H9 (cell line): Measurements from ENCODE around the gene EXD2. TPM values are rescaled to one million over a fixed set of nuclear protein-coding genes. Genes with fewer than 3 reads are reported as not detected.

Experiments used
- DNase-seq: peaks from one replicate; pipeline ENCODE4 v3.0.0-alpha.2; 2017
- H2AFZ ChIP-seq: one replicate; pipeline ENCODE4 v1.6.1; 2013; ENCODE audit warnings: mild to moderate bottlenecking, low read length, control low read depth, moderate library complexity
- H2AK5ac ChIP-seq: 2 replicates; pipeline ENCODE4 v1.6.1; 2013; ENCODE audit warnings: low read length, control low read depth, mixed read lengths; ENCODE audit not compliant: insufficient read length
- H2BK120ac ChIP-seq: one replicate; pipeline ENCODE4 v1.6.1; 2013; ENCODE audit warnings: low read depth, mild to moderate bottlenecking, low read length, control low read depth, inconsistent platforms; ENCODE audit not compliant: poor library complexity, severe bottlenecking
- H2BK12ac ChIP-seq: 2 replicates; pipeline ENCODE4 v1.6.1; 2013; ENCODE audit warnings: low read length, control low read depth, mixed read lengths, low read depth; ENCODE audit not compliant: insufficient read length
- H2BK15ac ChIP-seq: 2 replicates; pipeline ENCODE4 v1.6.1; 2013; ENCODE audit warnings: low read depth, low read length, control low read depth
- H2BK20ac ChIP-seq: one replicate; pipeline ENCODE4 v1.6.1; 2013; ENCODE audit warnings: low read depth, mild to moderate bottlenecking, low read length, control low read depth, inconsistent platforms; ENCODE audit not compliant: poor library complexity, severe bottlenecking
- H2BK5ac ChIP-seq: 2 replicates; pipeline ENCODE4 v1.6.1; 2013; ENCODE audit warnings: low read length, control low read depth, mixed read lengths; ENCODE audit not compliant: insufficient read length
- H3K14ac ChIP-seq: 2 replicates; pipeline ENCODE4 v1.6.1; 2013; ENCODE audit warnings: low read length, control low read depth; ENCODE audit not compliant: insufficient read depth
- H3K18ac ChIP-seq: 2 replicates; pipeline ENCODE4 v1.6.1; 2013; ENCODE audit warnings: low read depth, mild to moderate bottlenecking, mixed read lengths, low read length, control low read depth; ENCODE audit not compliant: insufficient read length
- H3K23ac ChIP-seq: 2 replicates; pipeline ENCODE4 v1.6.1; 2013; ENCODE audit warnings: low read length, control low read depth, mixed read lengths, low read depth; ENCODE audit not compliant: insufficient read length
- H3K23me2 ChIP-seq: 2 replicates; pipeline ENCODE4 v1.6.1; 2013; ENCODE audit warnings: low read depth, mild to moderate bottlenecking, mixed read lengths, low read length, control low read depth; ENCODE audit not compliant: insufficient read length, poor library complexity, severe bottlenecking
- H3K27ac ChIP-seq: 2 replicates; pipeline ENCODE4 v1.5.1; 2013; ENCODE audit warnings: low read length, control low read depth, mixed read lengths, low read depth; ENCODE audit not compliant: insufficient read length
- H3K27me3 ChIP-seq: 2 replicates; pipeline ENCODE4 v1.6.1; 2013; ENCODE audit warnings: low read length, control low read depth, inconsistent platforms; ENCODE audit not compliant: insufficient read depth
- H3K4ac ChIP-seq: 2 replicates; pipeline ENCODE4 v1.6.1; 2013; ENCODE audit warnings: low read depth, mild to moderate bottlenecking, control low read depth, inconsistent platforms, low read length, moderate library complexity
- H3K4me1 ChIP-seq: 2 replicates; pipeline ENCODE4 v1.6.1; 2013; ENCODE audit warnings: low read length, control low read depth, inconsistent platforms; ENCODE audit not compliant: insufficient read depth
- H3K4me2 ChIP-seq: 2 replicates; pipeline ENCODE4 v1.6.1; 2013; ENCODE audit warnings: low read length, control low read depth, mixed read lengths; ENCODE audit not compliant: insufficient read length, insufficient read depth
- H3K56ac ChIP-seq: 2 replicates; pipeline ENCODE4 v1.6.1; 2013; ENCODE audit warnings: low read depth, mild to moderate bottlenecking, mixed read lengths, low read length, control low read depth; ENCODE audit not compliant: insufficient read length
- H3K79me1 ChIP-seq: 2 replicates; pipeline ENCODE4 v1.6.1; 2013; ENCODE audit warnings: low read depth, mild to moderate bottlenecking, moderate library complexity, low read length, control low read depth, inconsistent platforms; ENCODE audit not compliant: insufficient read depth, poor library complexity, severe bottlenecking
- H3K79me2 ChIP-seq: 2 replicates; pipeline ENCODE4 v1.6.1; 2013; ENCODE audit warnings: low read length, control low read depth, inconsistent platforms; ENCODE audit not compliant: insufficient read depth
- H3K9ac ChIP-seq: 2 replicates; pipeline ENCODE4 v1.6.1; 2013; ENCODE audit warnings: low read length, control low read depth, mixed read lengths; ENCODE audit not compliant: insufficient read length; ENCODE audit errors: extremely low read depth
- H3K9me3 ChIP-seq: one replicate; pipeline ENCODE4 v1.6.1; 2013; ENCODE audit warnings: low read depth, low read length, inconsistent platforms; ENCODE audit not compliant: control insufficient read depth
- H3T11ph ChIP-seq: one replicate; pipeline ENCODE4 v1.6.1; 2013; ENCODE audit warnings: mild to moderate bottlenecking, low read length, control low read depth, inconsistent platforms
- H4K20me1 ChIP-seq: one replicate; pipeline ENCODE4 v1.6.1; 2013; ENCODE audit not compliant: control insufficient read depth, insufficient read length, insufficient read depth
- H4K5ac ChIP-seq: 2 replicates; pipeline ENCODE4 v1.6.1; 2013; ENCODE audit warnings: low read depth, mild to moderate bottlenecking, mixed read lengths, low read length, control low read depth; ENCODE audit not compliant: insufficient read length
- H4K8ac ChIP-seq: replicated peaks from 2 replicates; pipeline ENCODE4 v1.6.1; 2013; ENCODE audit warnings: low read length, control low read depth, mixed read lengths, low read depth; ENCODE audit not compliant: insufficient read length
- H4K91ac ChIP-seq: 2 replicates; pipeline ENCODE4 v1.6.1; 2013; ENCODE audit warnings: low read depth, mild to moderate bottlenecking, moderate library complexity, mixed read lengths, low read length, control low read depth; ENCODE audit not compliant: insufficient read length
- H3K27ac Mint-ChIP-seq, 3 experiments: 2 replicates in 2 of 3; 3 replicates in 1 of 3; pipeline ENCODE4 v1.8.0; 2020 to 2021; ENCODE audit warnings: mixed read lengths in 3 of 3, mild to moderate bottlenecking in 1 of 3, moderate library complexity in 1 of 3
- H3K27me3 Mint-ChIP-seq: 2 replicates; pipeline ENCODE4 v1.8.0; 2021; ENCODE audit warnings: low read depth, mild to moderate bottlenecking, moderate library complexity, mixed read lengths
- H3K36me3 Mint-ChIP-seq, 3 experiments: 2 replicates in 2 of 3; 3 replicates in 1 of 3; pipeline ENCODE4 v1.8.0; 2020 to 2021; ENCODE audit warnings: low read depth in 3 of 3, mixed read lengths in 3 of 3; ENCODE audit not compliant: insufficient read depth in 1 of 3
- H3K4me1 Mint-ChIP-seq, 2 experiments: 2 replicates each; pipeline ENCODE4 v1.8.0; 2020; ENCODE audit warnings: mixed read lengths in 2 of 2
- H3K4me3 Mint-ChIP-seq, 2 experiments: 2 replicates in 1 of 2; 3 replicates in 1 of 2; pipeline ENCODE4 v1.8.0; 2020 to 2021; ENCODE audit warnings: mild to moderate bottlenecking in 2 of 2, mixed read lengths in 2 of 2, moderate library complexity in 1 of 2
- H3K9me3 Mint-ChIP-seq, 2 experiments: 2 replicates in 1 of 2; 3 replicates in 1 of 2; pipeline ENCODE4 v1.8.0; 2020; ENCODE audit warnings: mild to moderate bottlenecking in 2 of 2, mixed read lengths in 2 of 2, moderate library complexity in 1 of 2
- WGBS: extraction: QIAGEN DNeasy Blood & Tissue Kit; methylation state at CpG from one replicate; pipeline ENCODE4 v1.1.7; 2013; ENCODE audit warnings: missing lambda C conversion rate, low lambda C conversion rate, mixed read lengths; ENCODE audit not compliant: insufficient read length; ENCODE audit errors: extremely low coverage; 5-methylcytosine and 5-hydroxymethylcytosine counted together
- total RNA-seq: library from RNA; stranded (reverse); gene quantifications from 2 replicates; pipeline ENCODE4 v1.2.1, GENCODE V29; 2021
- TF ChIP-seq, protein P1 (sequence below): fragments of 200-600 bp; sonication (generic); conservative IDR thresholded peaks from 3 replicates; pipeline ENCODE4 v1.8.0; 2021; ENCODE audit warnings: antibody characterized with exemption, mild to moderate bottlenecking

Gene EXD2
- total RNA-seq, 1 experiment from 2014 or later = 19.6 TPM

GRCh38 chr14:69238883-69239282 is 47.6 kb downstream of the EXD2 start:
- Mint-ChIP-seq H3K27me3 (no peaks in the 10 kb centered on the region; the same call in 1 of the 2 replicates), H3K4me3 (no peak overlapping the region; a peak in 1 of 5 replicates), H3K27ac (peak overlapping the region in 1 of 3 experiments; percentile 74; a peak in 2 of 7 replicates), H3K9me3 (no peaks in the 10 kb centered on the region), H3K4me1 (peaks cover 5 to 7% of the 10 kb centered on the region in 2 experiments; a peak in 3 of 4 replicates), H3K36me3 (peaks cover 11 to 60% (median 50%) of the 10 kb centered on the region in 3 experiments; a peak in 6 of 7 replicates)
- no peak overlapping the region for H2BK120ac ChIP-seq
- H4K5ac ChIP-seq = no peak overlapping the region
- H2AFZ ChIP-seq = no peak overlapping the region
- no peaks in the 10 kb centered on the region for H3K4me1 ChIP-seq
- H3K14ac ChIP-seq = no peak overlapping the region
- no CpG with 5 or more reads among the region's 4 CpGs for WGBS
- no peak overlapping the region for H3T11ph ChIP-seq
- H3K4me2 ChIP-seq = no peak overlapping the region
- H2BK12ac ChIP-seq = no peak overlapping the region
- no peaks in the 10 kb centered on the region for H4K20me1 ChIP-seq
- no peak overlapping the region for H3K4ac ChIP-seq
- H2BK15ac ChIP-seq = no peak overlapping the region
- no peak overlapping the region for H2BK5ac ChIP-seq
- no peaks in the 10 kb centered on the region for H3K23me2 ChIP-seq
- H2AK5ac ChIP-seq = no peak overlapping the region
- H3K18ac ChIP-seq = no peak overlapping the region
- no peaks in the 10 kb centered on the region for H3K79me1 ChIP-seq
- 0 out of 2 replicates have a peak, but pooled peaks cover 2% of the 10 kb centered on the region for H3K79me2 ChIP-seq
- no peak overlapping the region for H4K8ac ChIP-seq
- no peak overlapping the region for H3K27ac ChIP-seq
- H3K9me3 ChIP-seq = no peaks in the 10 kb centered on the region
- H4K91ac ChIP-seq = no peak overlapping the region
- no peaks in the 10 kb centered on the region for H3K27me3 ChIP-seq
- TF ChIP-seq, protein P1, sequence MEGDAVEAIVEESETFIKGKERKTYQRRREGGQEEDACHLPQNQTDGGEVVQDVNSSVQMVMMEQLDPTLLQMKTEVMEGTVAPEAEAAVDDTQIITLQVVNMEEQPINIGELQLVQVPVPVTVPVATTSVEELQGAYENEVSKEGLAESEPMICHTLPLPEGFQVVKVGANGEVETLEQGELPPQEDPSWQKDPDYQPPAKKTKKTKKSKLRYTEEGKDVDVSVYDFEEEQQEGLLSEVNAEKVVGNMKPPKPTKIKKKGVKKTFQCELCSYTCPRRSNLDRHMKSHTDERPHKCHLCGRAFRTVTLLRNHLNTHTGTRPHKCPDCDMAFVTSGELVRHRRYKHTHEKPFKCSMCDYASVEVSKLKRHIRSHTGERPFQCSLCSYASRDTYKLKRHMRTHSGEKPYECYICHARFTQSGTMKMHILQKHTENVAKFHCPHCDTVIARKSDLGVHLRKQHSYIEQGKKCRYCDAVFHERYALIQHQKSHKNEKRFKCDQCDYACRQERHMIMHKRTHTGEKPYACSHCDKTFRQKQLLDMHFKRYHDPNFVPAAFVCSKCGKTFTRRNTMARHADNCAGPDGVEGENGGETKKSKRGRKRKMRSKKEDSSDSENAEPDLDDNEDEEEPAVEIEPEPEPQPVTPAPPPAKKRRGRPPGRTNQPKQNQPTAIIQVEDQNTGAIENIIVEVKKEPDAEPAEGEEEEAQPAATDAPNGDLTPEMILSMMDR = no peak
- DNase-seq = no peak
- no peak overlapping the region for H3K56ac ChIP-seq
- no peak overlapping the region for H3K9ac ChIP-seq
- no peak overlapping the region for H2BK20ac ChIP-seq
- H3K23ac ChIP-seq = no peak overlapping the region
